HG02970 (cell line): ENCODE measurements around the gene GRPR.
"Not testable (repeated sequence)": the region's sequence is repeated elsewhere in the genome, so short reads cannot be mapped to it uniquely, and the experiment has no call there.

ENCODE experiments used
- ATAC-seq: cut with Tn5 transposase; IDR thresholded peaks from one replicate; pipeline ENCODE4 v1.9.1; 2021; ENCODE audit warnings: mild to moderate bottlenecking, moderate library complexity, moderate number of reproducible peaks; ENCODE audit not compliant: unreplicated experiment, low FRiP score

The GRPR gene

GRCh38 chrX:16136080-16136479, 12.7 kb downstream of the GRPR start:
- ATAC-seq, result no peak

GRCh38 chrX:16137416-16138107, 14.2 kb downstream of the GRPR start:
- ATAC-seq, result no peak

DNA sequence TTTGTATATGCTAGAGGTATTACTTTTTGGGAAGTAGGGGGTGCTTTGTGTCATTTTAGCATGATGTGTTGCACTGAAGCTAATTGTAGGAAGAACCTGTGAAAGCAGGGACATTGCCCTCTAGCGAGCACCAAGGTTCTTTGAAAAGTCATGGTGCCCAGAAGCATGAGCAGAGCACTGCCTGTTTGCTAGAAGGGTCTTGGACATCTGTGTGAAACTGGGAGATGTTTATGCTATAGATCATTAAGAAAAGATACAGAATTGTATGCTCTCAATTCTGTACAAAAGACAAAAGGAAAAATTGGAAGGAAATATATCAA, 14.7 kb downstream of the GRPR start:
- ATAC-seq, result no peak

DNA sequence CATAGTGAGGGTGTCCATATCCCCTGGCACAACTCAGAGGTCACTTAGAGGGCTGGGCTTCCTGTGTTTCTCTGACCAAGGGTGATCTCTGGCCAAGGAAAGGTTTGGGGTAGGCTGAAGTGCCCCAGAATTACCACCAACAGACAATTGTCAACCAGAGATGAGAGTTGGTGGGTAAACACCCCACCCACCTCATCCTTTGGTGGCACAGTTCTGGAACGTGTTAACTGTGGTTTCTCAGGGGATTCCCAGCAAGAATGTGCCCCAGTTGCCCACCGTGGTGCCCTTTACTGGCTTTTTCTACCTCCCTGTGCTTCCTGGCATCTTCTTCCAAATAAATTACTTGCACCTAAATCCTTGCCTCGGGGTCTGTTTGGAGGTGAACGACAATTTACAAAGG, 17.1 kb downstream of the GRPR start:
- ATAC-seq, result no peak

DNA sequence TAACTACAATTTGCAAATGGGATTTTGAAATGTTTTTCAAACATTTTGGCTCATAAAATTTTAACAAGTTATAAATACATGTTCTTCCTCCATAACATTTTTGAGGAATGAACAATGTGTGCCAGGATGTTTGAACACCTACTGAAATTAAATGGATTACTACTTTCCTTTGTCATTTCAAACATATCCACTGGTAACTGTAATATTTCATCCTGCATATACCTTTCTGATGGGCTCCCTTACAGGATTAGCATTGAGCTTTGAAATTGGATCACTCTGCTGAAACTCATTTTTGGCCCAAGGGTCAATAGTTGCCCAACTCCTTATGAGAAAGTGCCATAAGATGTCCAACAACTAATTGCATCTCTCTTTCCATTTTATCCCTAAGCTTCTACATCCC, 17.6 kb downstream of the GRPR start:
- no peak for ATAC-seq

- ATAC-seq, result no peak
Observed at GRCh38 chrX:16141422-16142245, 18.3 kb downstream of the GRPR start.

GRCh38 chrX:16142246-16142558, 18.8 kb downstream of the GRPR start:
- no peak for ATAC-seq

DNA sequence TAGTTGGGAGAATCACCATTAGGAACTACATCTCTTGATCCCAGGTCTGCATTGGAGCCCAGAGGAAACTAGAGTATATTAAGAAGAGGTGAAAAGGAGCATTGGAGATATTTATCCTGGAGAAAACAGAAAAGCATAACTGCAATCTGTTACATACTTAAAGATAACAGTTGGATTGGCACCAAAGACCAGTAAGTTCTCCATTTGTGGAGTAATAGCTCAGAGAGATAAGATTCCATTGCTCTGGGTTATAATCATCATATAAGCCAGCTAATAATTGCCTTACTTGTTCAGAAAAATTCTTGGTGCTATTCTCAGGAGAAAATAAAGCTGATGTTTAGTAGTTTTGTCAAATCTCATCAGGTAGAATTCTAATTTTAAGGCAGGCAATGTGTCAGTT, 20.6 kb downstream of the GRPR start:
- ATAC-seq, result no peak

- no peak for ATAC-seq
Observed at GRCh38 chrX:16144420-16144819, 21.1 kb downstream of the GRPR start.

DNA sequence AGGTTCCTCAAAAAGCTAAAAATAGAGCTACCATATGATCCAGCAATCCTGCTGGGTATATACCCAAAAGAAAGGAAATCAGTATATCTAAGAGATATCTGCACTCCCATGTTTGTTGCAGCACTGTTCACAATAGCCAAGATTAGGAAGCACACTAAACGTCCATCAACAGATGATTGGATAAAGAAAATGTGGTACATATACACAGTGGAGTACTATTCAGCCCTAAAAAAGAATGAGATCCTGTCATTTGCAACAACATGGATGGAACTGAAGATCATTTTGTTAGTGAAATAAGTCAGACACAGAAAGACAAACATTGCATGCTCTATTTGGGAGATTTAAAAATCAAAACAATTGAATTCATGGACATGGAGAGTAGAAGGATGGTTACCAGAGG, 21.7 kb downstream of the GRPR start:
- not testable (repeated sequence) for ATAC-seq

GRCh38 chrX:16145656-16146055, 22.3 kb downstream of the GRPR start:
- no peak for ATAC-seq

GRCh38 chrX:16148896-16149295, 25.5 kb downstream of the GRPR start:
- ATAC-seq, result no peak

DNA sequence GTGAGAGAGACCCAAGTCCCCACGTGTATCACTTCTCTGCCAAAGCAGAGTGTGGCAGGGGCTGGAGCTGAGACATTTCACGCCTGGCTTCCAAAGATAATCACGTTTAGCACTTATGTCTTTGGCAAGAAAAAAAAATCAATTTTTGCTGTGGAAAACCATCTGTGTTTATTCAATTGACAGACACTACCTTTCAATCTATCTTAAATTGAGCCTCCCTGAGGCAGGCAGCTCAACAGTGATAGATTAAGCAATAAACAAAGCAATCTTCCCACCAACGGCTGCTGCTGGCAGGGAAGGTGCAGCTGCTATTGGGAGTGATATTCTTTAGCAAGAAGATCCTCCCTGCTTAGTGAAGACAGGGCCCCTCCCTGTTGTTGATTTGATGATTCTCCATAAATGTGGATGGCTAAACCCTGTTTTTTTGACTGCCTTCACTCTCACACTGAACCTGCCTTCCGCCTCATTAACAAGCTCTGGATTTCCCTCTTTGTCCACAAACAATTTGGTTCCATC, 32.3 kb downstream of the GRPR start:
- no peak for ATAC-seq

- ATAC-seq, result no peak
Observed at GRCh38 chrX:16156692-16157331, 33.4 kb downstream of the GRPR start.

DNA sequence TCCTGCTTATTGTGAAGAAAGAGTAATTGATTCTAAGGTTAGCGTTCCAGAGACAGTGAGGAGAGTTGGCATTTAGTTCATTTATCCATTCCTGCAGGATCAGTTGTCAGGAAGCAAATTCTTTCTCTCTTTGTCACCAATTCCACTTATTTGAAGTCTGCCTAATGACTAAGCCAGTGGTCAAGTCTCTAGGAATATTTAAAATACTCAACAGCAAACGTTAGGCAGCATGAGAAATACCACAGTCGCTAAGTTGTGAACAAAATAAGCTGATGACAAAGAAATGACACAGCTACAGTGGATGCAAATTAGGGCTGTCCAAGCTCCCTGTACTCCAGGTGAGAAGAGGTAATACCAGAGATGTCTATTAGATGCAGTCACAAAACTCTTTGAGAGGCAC, 37.4 kb downstream of the GRPR start:
- ATAC-seq, result no peak

- not testable (repeated sequence) for ATAC-seq
Observed at GRCh38 chrX:16161173-16161572, 37.8 kb downstream of the GRPR start.

- no peak for ATAC-seq
Observed at GRCh38 chrX:16162391-16162790, 39.0 kb downstream of the GRPR start.

GRCh38 chrX:16164748-16165147, 41.4 kb downstream of the GRPR start:
- ATAC-seq, result no peak

GRCh38 chrX:16167181-16167580, 43.8 kb downstream of the GRPR start, which contains the start of gene MAGEB17:
TSS of gene MAGEB17 (plus strand) at chrX:16167481. CDS start at chrX:16170383, 2,902 bp downstream.
- ATAC-seq, result no peak

DNA sequence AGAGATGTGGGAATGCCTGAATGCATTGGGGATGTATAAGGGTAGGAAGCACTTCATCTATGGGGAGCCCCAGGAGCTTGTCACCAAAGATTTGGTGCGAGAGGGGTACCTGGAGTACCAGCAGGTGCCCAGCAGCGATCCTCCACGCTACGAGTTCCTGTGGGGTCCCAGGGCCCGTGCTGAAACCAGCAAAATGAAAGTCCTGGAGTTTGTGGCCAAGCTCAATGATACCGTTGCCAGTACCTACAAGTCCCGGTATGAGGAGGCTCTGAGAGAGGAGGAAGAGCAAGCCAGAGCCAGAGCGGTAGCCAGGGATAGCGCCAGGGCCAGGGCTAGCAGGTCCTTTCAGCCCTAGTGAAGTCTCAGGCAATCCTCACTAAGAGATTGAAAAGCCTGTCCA, 47.7 kb downstream of the GRPR start:
- ATAC-seq, result no peak

GRCh38 chrX:16171944-16172343, 48.6 kb downstream of the GRPR start:
- ATAC-seq, result no peak
